ENCODE measurements around the gene STIMATE. TPM values are rescaled to one million over a fixed set of nuclear protein-coding genes. Genes with fewer than 3 reads are reported as not detected.

Gene STIMATE
- total RNA-seq, 1 experiment from 2014 or later: 25.0 TPM

DNA sequence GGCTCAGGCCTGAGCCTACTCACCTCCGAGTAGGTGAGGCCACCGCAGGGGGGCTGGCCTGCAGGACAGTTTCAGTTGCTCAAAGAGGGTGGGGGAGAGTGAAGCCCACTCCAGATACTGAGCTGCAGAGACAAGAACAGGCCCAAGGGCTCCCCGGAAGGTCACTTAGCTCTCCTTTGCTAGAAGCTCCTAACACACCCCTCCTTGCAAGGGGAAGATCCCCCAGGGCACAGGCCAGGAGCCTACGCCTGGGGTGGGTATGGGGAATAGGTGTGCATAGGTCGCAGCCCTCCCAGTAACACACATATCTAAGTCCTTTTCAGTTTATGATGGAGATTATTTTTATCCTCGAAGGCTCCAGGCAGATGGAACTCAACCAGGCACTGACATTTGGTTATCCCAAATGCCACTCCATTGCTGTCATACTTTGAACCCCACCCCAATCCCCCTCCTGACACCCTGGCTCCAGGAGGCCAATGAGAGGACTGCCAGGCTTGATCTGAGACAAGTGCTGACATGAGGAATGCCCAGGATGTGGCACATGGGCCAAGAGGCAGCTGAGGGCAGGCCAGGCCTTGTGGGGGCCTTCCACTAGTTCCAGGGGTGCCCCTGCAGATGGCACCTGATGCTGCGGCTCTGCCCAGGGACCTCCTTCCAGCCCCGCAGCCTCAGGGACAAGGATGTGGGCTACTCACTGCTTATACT lies 61.4 kb downstream of the STIMATE start:
- no peaks in the 10 kb centered on the region for H3K4me1 ChIP-seq (ENCODE audit: low read length)

DNA sequence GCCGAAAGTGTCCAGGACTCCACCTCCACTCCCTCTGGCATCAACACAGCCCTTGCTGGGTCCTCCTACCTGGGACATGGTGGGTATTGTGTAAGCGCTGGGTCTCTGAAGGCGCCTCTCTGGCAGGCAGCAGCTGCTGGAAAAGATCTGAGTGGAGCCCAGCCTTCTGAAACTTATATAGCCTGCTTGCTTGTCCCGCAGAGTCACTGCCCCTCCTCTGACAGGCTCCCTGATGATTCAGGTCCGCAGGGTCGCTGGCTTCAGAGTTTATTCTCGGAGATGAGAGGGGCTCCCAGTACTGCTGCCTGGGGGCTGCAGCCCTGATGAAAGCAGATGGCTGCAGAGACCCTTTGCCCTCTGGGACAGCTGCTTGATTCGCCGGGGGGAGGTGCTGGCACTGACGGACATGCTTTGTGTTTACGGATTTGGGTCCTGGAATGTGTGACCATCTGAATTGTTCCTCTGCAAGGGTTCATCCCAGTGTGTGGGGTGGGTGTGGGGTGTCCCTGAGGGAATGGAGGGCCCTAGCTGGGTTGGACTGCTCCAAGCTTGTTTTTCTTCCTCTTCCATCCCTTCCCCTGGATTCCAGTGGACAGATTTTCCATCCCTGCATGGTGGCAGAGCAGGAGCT lies 62.4 kb downstream of the STIMATE start, which contains the start of gene MUSTN1:
TSS of gene MUSTN1 (minus strand) at position 149 of the 631 bp plus-strand sequence. CDS start at position 78, 71 bp downstream.
- no peaks in the 10 kb centered on the region for H3K4me1 ChIP-seq (ENCODE audit: low read length)
- no peaks in the 10 kb centered on the region for H3K36me3 ChIP-seq (ENCODE audit: insufficient read depth, low read length)
- H3K4me2 ChIP-seq (ENCODE audit: low read depth, low read length, poor library complexity, severe bottlenecking): no peak within 1 kb of the TSS
- H3K9me3 ChIP-seq (ENCODE audit: low read length): no peaks in the 10 kb centered on the region
- H2AFZ ChIP-seq (ENCODE audit: low read length): no peak within 1 kb of the TSS
- no peaks in the 10 kb centered on the region for H3K9me2 ChIP-seq (replicated peaks; ENCODE audit: insufficient read depth, low read length)
- no peak within 1 kb of the TSS for H3K27ac ChIP-seq (ENCODE audit: low read length)
- H3K27me3 ChIP-seq (ENCODE audit: low read length): no peaks in the 10 kb centered on the region
- no peaks in the 10 kb centered on the region for H3K79me2 ChIP-seq (ENCODE audit: low read length)
- no peaks in the 10 kb centered on the region for H4K20me1 ChIP-seq (ENCODE audit: insufficient read depth, low read depth, low read length)
- no peak for DNase-seq
- H3K9ac ChIP-seq (ENCODE audit: low read length): no peak within 1 kb of the TSS
- H3K4me3 ChIP-seq (ENCODE audit: low read length): no peak within 1 kb of the TSS

More for the DNA sequence above, 61.4 kb downstream of the STIMATE start:
- no peak for DNase-seq
- Histone ChIP-seq H3K36me3 (ENCODE audit: insufficient read depth, low read length) (no peaks in the 10 kb centered on the region), H3K4me2 (ENCODE audit: low read depth, low read length, poor library complexity, severe bottlenecking) (no peak overlapping the region), H3K79me2 (ENCODE audit: low read length) (no peaks in the 10 kb centered on the region), H3K9ac (ENCODE audit: low read length) (no peak overlapping the region), H3K27me3 (ENCODE audit: low read length) (no peaks in the 10 kb centered on the region), H3K4me3 (ENCODE audit: low read length) (no peak overlapping the region), H3K9me2 (replicated peaks; ENCODE audit: insufficient read depth, low read length) (no peaks in the 10 kb centered on the region), H4K20me1 (ENCODE audit: insufficient read depth, low read depth, low read length) (no peaks in the 10 kb centered on the region), H3K27ac (ENCODE audit: low read length) (no peak overlapping the region), H3K9me3 (ENCODE audit: low read length) (no peaks in the 10 kb centered on the region), H2AFZ (ENCODE audit: low read length) (no peak overlapping the region)

GRCh38 chr3:52833202-52833601 lies 64.1 kb downstream of the STIMATE start:
- Histone ChIP-seq H3K27me3 (ENCODE audit: low read length) (no peaks in the 10 kb centered on the region), H3K9me3 (ENCODE audit: low read length) (no peaks in the 10 kb centered on the region), H3K9ac (ENCODE audit: low read length) (no peak overlapping the region), H3K27ac (ENCODE audit: low read length) (no peak overlapping the region), H3K36me3 (ENCODE audit: insufficient read depth, low read length) (no peaks in the 10 kb centered on the region), H3K4me3 (ENCODE audit: low read length) (no peak overlapping the region), H3K9me2 (replicated peaks; ENCODE audit: insufficient read depth, low read length) (no peaks in the 10 kb centered on the region), H3K79me2 (ENCODE audit: low read length) (no peaks in the 10 kb centered on the region), H3K4me2 (ENCODE audit: low read depth, low read length, poor library complexity, severe bottlenecking) (no peak overlapping the region), H2AFZ (ENCODE audit: low read length) (no peak overlapping the region), H3K4me1 (ENCODE audit: low read length) (no peaks in the 10 kb centered on the region), H4K20me1 (ENCODE audit: insufficient read depth, low read depth, low read length) (no peaks in the 10 kb centered on the region)
- DNase-seq: no peak

GRCh38 chr3:52831500-52832301 lies 65.6 kb downstream of the STIMATE start:
- Histone ChIP-seq H3K36me3 (ENCODE audit: insufficient read depth, low read length) (no peaks in the 10 kb centered on the region), H2AFZ (ENCODE audit: low read length) (no peak overlapping the region), H4K20me1 (ENCODE audit: insufficient read depth, low read depth, low read length) (no peaks in the 10 kb centered on the region), H3K4me3 (ENCODE audit: low read length) (no peak overlapping the region), H3K27ac (ENCODE audit: low read length) (no peak overlapping the region), H3K9me2 (replicated peaks; ENCODE audit: insufficient read depth, low read length) (no peaks in the 10 kb centered on the region), H3K4me2 (ENCODE audit: low read depth, low read length, poor library complexity, severe bottlenecking) (no peak overlapping the region), H3K9me3 (ENCODE audit: low read length) (no peaks in the 10 kb centered on the region), H3K4me1 (ENCODE audit: low read length) (no peaks in the 10 kb centered on the region), H3K27me3 (ENCODE audit: low read length) (no peaks in the 10 kb centered on the region), H3K79me2 (ENCODE audit: low read length) (no peaks in the 10 kb centered on the region), H3K9ac (ENCODE audit: low read length) (no peak overlapping the region)
- no peak for DNase-seq

DNA sequence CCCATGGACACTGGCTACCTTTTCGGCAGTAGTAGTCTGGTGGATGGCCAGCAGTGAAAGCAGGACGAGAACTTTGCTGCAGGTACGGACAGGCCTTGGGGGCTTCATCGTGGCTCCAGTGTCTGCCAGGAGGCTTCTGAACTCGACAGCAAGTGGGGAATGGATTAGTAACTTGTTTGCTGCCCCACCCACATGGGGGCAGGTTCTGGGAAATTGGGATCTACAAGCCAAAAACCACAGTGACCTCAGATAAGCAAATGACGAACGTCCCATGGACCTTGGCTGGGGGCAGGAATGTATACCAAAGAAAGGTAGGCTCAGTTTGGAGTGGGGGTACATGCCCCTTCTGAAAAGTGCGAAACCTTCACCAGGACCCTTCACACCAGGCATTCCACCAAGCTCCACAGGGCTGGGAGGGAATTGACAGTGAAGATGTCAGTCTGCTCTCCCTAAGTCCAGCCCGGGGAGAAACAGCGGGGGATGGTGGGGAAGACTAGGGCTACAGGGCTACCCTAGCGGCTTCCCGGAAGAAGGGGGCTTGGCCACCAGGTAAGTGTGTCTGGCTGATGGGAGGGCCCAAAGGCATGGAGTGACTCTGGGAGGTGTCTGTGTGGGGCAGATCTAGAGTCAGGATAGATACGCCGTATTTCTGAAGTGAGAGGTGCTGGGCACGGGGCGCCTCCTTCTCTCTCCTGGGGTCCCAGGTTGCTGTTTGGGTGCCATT lies 66.7 kb downstream of the STIMATE start, which contains the start of gene ITIH4:
TSS of gene ITIH4 (minus strand) at position 138 of the 724 bp plus-strand sequence. CDS start at position 108, 30 bp downstream.
- Histone ChIP-seq H2AFZ (ENCODE audit: low read length) (no peak within 1 kb of the TSS), H3K36me3 (ENCODE audit: insufficient read depth, low read length) (no peaks in the 10 kb centered on the region), H3K79me2 (ENCODE audit: low read length) (no peaks in the 10 kb centered on the region), H3K4me2 (ENCODE audit: low read depth, low read length, poor library complexity, severe bottlenecking) (no peak within 1 kb of the TSS), H3K4me1 (ENCODE audit: low read length) (no peaks in the 10 kb centered on the region), H3K9me3 (ENCODE audit: low read length) (no peaks in the 10 kb centered on the region), H3K4me3 (ENCODE audit: low read length) (no peak within 1 kb of the TSS), H3K27ac (ENCODE audit: low read length) (no peak within 1 kb of the TSS), H3K9me2 (replicated peaks; ENCODE audit: insufficient read depth, low read length) (no peaks in the 10 kb centered on the region), H3K27me3 (ENCODE audit: low read length) (no peaks in the 10 kb centered on the region), H3K9ac (ENCODE audit: low read length) (no peak within 1 kb of the TSS), H4K20me1 (ENCODE audit: insufficient read depth, low read depth, low read length) (no peaks in the 10 kb centered on the region)
- no peak for DNase-seq

- H3K27ac ChIP-seq (ENCODE audit: low read length): no peak overlapping the region
- H3K4me1 ChIP-seq (ENCODE audit: low read length): no peaks in the 10 kb centered on the region
- no peaks in the 10 kb centered on the region for H3K9me2 ChIP-seq (replicated peaks; ENCODE audit: insufficient read depth, low read length)
- H3K27me3 ChIP-seq (ENCODE audit: low read length): no peaks in the 10 kb centered on the region
- no peaks in the 10 kb centered on the region for H4K20me1 ChIP-seq (ENCODE audit: insufficient read depth, low read depth, low read length)
- H3K4me2 ChIP-seq (ENCODE audit: low read depth, low read length, poor library complexity, severe bottlenecking): no peak overlapping the region
- no peak overlapping the region for H2AFZ ChIP-seq (ENCODE audit: low read length)
- no peak for DNase-seq
- H3K9ac ChIP-seq (ENCODE audit: low read length): no peak overlapping the region
- H3K4me3 ChIP-seq (ENCODE audit: low read length): no peak overlapping the region
- H3K9me3 ChIP-seq (ENCODE audit: low read length): no peaks in the 10 kb centered on the region
- no peaks in the 10 kb centered on the region for H3K36me3 ChIP-seq (ENCODE audit: insufficient read depth, low read length)
- no peaks in the 10 kb centered on the region for H3K79me2 ChIP-seq (ENCODE audit: low read length)
Observed at GRCh38 chr3:52829906-52830463, 67.4 kb downstream of the STIMATE start.

DNA sequence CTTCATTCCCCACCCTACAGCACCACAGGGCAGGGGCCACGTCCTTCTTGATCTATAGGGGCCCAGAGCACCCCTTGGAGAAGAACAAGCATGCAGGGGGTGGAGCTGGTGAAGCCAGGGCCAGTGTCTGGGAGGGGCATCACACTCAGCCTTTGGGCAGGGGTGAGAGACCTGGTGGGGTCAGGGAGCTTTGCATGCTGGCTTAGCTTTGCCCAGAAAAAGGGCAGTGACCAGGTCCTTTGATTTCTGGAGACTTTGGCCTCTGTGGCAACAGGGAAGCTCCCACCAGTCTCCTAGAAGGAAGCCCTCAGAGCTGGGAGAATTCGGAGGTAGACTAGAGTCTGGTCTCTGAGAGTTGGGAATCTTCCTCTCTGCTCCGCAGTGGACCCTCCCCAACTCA lies 67.9 kb downstream of the STIMATE start:
- Histone ChIP-seq H3K4me1 (ENCODE audit: low read length) (no peaks in the 10 kb centered on the region), H4K20me1 (ENCODE audit: insufficient read depth, low read depth, low read length) (no peaks in the 10 kb centered on the region), H3K9ac (ENCODE audit: low read length) (no peak overlapping the region), H3K4me2 (ENCODE audit: low read depth, low read length, poor library complexity, severe bottlenecking) (no peak overlapping the region), H3K4me3 (ENCODE audit: low read length) (no peak overlapping the region), H3K9me3 (ENCODE audit: low read length) (no peaks in the 10 kb centered on the region), H3K79me2 (ENCODE audit: low read length) (no peaks in the 10 kb centered on the region), H3K27ac (ENCODE audit: low read length) (no peak overlapping the region), H2AFZ (ENCODE audit: low read length) (no peak overlapping the region), H3K27me3 (ENCODE audit: low read length) (no peaks in the 10 kb centered on the region), H3K36me3 (ENCODE audit: insufficient read depth, low read length) (no peaks in the 10 kb centered on the region), H3K9me2 (replicated peaks; ENCODE audit: insufficient read depth, low read length) (no peaks in the 10 kb centered on the region)
- DNase-seq: no peak
